HG03457 (cell line): ENCODE measurements around the gene PRKAR1B.
"Not testable (repeated sequence)": the region's sequence is repeated elsewhere in the genome, so short reads cannot be mapped to it uniquely, and the experiment has no call there.

Experiments
- ATAC-seq: cut with Tn5 transposase; IDR thresholded peaks from one replicate; pipeline ENCODE4 v1.9.1; 2021; ENCODE audit warnings: moderate number of reproducible peaks; ENCODE audit not compliant: unreplicated experiment

The PRKAR1B gene

DNA sequence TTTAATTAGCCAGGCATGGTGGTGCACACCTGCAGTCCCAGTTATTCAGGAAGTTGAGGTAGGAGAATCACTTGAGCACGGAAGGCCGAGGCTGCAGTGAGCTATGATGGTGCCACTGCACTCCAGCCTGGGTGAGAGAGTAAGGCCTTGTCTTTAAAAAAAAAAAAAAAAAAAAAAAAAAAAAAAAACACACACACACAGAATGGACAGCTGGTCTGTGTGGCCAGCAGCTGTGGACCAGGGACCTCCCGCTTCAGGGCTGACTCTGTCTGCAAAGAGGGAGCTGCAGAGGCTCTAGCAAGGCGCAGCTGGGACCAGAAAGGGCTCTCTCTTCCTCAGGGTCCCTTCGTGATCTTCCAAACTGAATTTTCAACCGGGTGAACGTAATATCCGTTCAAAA, 54.2 kb downstream of the PRKAR1B start:
- ATAC-seq = no peak

GRCh38 chr7:671415-672042, 55.6 kb downstream of the PRKAR1B start:
- ATAC-seq = no peak

DNA sequence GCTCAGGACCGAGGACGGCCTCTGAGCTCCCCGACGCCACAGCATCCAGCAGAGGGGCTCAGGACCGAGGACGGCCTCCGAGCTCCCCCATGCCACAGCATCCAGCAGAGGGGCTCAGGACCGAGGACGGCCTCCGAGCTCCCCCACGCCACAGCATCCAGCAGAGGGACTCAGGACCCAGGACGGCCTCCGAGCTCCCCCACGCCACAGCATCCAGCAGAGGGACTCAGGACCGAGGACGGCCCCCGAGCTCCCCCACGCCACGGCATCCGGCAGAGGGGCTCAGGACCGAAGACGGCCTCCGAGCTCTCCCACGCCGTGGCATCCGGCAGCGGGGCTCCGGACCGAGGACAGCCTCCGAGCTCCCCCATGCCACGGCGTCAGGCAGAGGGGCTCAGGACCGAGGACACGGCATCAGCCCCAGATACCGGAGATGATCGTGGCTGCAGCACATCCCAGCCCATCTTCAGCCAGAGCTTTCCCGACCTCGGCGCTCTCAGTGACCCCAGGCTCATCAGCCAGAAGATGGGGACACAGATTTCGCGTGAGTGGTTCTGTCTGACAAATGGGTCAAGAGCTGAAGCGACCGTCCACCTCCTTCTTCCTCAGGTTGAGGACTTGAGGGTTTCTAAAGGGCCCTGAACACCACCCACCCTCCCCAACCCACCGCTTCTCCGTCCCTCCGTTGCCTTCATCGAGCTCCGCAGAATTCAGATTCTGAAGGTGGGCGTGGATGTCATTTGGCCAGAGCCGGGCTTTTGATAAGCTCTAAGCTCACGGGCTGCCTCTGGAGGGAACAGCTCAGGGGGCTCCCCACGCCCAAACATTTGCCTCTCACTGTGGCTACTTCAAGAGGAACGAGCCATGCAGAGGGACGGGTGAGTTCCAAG, 56.3 kb downstream of the PRKAR1B start:
- no peak for ATAC-seq

- no peak for ATAC-seq
These were observed 58.1 kb downstream of the PRKAR1B start for GRCh38 chr7:668958-669357.

- ATAC-seq = no peak
These were observed 58.7 kb downstream of the PRKAR1B start for GRCh38 chr7:668139-668931.

GRCh38 chr7:666454-667292, 60.4 kb downstream of the PRKAR1B start:
- ATAC-seq = no peak

DNA sequence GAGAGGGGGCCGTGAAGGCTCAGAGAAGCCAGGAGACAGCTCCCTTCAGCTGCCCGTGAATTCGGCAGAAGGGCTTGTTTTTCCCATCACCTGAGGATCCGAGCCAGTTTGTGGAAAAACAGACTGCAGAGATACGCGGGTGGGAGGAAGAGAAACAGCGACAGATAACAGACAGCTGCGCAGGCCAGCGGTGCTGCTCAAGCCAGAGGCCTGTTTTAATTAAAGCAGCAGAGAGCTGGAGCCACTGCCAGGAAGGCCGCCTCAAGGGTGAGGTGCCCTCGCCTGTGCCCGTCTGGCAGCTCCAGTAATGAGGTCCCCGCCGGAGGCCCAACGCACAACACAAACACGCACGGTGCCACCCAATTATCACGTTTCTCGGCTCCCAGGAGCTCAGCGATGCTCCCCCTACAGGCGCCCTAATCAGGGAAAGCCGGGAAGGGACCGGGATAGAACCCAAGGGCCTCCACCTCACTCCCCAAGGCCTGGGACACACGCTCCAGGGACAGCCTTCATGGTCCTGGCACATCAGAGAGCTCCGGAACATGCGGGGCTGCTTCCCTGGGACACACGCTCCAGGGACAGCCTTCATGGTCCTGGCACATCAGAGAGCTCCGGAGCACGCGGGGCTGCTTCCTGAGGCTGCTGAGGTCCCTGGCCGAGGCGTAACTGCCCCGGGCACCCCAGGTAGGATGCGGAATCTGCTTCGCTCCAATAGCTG, 61.2 kb downstream of the PRKAR1B start:
- ATAC-seq = no peak

DNA sequence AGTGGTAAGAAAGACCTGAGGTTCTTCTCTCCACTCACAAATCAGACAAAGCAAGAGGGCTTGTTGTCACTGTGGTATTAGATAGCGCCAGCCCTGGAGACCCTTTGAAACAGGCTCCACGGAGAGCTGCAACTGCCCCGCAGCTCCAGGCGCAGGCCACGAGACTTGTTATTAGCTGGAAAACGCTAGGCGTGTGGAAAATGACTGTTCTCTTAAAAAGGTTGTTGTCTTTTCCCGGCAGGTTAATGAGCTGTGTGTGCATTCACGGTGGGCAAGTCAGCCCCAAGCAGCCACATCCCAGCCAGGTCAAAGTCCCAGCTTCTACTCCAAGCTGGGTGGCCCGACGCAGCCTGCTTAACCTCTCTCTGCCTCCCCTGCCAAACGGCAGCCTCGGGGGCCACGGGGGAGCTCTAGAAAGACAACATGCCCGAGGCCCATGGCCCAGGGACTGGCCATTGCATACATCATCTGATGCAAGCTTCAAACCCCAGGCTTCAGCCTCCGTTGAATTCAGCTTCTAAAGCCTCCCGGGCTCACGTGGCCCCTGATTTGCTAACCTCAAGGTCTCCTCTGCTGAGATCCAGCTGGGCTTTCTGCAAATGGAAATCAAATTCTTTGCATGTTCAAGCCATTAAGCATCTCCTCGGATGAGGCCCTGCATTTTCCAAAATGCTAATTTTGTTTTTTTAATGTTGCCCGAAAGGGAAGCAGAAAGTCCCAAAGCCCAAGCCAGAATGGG, 61.9 kb downstream of the PRKAR1B start:
- no peak for ATAC-seq

DNA sequence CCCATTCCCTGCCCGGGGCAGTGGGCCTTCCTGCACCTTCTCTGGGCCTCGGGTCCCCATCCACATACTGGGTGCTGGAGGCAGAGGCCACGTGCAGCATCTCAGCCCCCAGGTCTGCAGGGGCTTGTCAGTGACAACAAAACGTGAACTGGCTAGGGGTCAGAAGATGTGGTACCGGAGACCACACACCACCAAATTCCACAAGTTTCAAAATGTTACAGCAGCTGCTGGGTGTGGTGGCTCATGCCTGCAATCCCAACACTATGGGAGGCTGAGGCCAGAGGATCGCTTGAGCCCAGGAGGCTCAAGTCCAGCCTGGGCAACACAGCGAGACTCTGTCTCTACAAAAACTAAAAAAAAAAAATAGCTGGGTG, 62.7 kb downstream of the PRKAR1B start:
- no peak for ATAC-seq

DNA sequence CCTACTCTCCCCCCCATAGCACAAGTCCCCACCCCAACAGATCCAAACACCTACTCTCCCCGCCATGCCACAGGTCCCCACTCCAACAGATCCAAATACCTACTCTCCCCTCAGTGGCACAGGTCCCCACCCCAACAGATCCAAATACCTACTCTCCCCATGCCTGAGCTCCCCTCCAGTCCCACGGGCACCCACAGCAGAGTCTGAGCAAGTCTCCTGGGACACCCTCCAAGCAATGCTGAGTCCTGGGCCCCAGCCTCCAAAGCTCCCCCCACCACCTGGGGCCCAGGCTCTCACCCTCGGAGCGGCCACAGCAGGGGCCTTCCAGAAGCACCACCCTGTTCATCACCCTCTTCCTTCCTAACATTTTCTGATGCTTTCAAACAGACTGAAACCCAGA, 64.5 kb downstream of the PRKAR1B start:
- no peak for ATAC-seq

DNA sequence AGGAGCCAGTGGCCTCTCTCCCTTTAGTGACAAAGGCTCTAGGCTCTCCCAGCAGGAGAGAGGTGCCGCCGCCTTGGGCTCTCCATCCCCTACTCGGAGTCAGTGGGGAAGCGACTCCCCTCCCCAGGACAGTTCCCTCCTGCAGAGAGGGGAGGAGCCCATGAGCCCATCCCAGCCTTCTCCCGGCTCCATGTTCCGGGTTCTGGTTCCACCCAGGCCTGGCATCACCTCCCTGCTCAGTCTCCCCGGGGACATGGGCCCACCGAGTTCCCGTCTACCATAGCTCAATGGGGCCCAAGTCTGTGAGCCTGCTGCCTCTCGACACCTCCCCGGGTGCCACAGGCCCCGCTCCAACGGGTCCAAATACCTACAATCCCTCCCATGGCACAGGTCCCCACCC, 67.1 kb downstream of the PRKAR1B start:
- ATAC-seq = no peak

GRCh38 chr7:659306-659847, 67.7 kb downstream of the PRKAR1B start:
- ATAC-seq = no peak

DNA sequence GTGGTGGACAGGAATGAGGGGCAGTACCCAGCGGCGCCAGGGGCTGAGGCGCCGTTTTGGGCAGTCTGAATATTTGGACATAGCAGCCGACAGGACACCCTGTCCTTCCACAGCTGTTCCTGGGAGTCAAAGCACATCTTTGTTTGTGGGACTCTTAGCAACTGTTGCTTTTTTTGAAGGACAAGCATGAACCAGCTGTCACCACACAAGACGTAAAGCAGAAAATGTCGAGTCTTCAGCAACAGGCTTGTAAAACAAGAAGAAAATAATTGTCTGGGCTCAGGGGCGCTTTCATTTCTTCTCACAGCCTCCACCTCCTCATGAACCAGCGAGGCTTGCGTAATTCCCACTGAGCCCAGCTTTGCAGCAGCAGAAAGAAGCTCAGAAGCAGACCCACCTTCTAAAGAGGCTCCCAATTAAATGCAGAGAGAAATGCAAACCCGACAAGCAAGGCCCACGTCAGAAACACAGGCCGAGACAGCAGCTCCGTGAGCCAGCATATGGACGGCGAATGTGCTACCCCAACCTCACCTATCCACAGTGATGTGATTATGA, 69.4 kb downstream of the PRKAR1B start:
- no peak for ATAC-seq

- ATAC-seq = not testable (repeated sequence)
These were observed 70.1 kb downstream of the PRKAR1B start for GRCh38 chr7:657010-657409.

GRCh38 chr7:655758-656157, 71.3 kb downstream of the PRKAR1B start:
- ATAC-seq = no peak

DNA sequence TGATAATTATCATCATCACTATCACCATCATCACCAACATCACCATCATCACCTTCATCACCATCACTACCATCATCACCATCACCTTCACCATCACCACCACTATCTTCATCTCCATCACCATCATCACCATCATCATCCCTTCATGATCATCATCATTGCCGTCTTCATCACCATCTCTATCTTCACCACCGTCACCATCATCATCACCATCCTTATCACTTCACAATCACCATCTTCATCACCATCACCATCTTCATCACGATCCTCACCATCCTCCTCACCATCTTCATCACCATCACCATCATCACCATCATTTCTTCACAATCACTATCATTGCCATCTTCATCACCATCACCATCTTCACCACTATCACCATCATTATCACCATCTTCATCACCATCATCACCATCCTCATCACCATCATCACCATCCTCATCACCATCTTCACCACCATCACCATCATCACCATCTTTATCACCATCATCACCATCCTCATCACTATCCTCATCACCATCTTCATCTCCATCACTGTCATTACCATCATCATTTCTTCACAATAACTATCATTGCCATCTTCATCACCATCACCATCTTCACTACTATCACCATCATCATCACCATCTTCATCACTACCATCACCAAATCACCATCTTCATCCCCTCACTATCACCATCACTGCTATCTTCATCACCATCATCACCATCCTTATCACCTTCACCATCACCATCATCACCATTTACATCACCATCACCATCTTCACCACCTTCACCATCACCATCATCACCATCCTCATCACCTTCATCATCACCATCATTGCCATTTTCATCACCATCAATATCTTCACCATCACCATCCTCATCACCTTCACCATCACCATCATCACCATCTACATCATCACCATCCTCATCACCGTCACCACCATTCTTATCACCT, 73.0 kb downstream of the PRKAR1B start:
- ATAC-seq = no peak

DNA sequence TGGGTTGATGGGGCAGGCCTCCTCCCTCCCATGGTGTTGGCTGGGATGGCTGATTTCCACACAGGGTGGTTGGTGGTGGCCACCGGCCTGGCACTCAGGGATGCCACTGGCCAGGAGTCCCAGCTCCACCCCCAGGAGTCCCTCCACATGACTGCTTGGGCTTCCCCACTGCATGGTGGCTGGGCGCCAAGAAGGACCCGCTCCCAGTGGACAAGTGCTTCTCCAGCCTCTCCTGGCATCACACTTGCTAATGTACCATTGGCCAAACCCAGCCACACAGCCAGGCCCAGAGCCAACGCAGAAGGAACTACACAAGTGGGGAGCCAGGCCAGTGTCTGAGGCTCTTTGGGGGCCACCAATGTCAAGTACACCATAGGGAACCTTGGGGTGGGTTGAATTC, 74.2 kb downstream of the PRKAR1B start:
- no peak for ATAC-seq

GRCh38 chr7:652167-652566, 74.9 kb downstream of the PRKAR1B start:
- ATAC-seq = not testable (repeated sequence)
